Hepatocyte (in vitro differentiated cells): ENCODE results near the gene CREB5. TPM values are rescaled to one million over a fixed set of nuclear protein-coding genes. Genes with fewer than 3 reads are reported as not detected.

ENCODE experiments used
- DNase-seq: peaks from one replicate; pipeline ENCODE4 v3.0.0-alpha.2; 2016; ENCODE audit warnings: low spot score
- H2AFZ ChIP-seq: fragments of 200-600 bp; sonication (generic); 2 replicates; pipeline ENCODE4 v1.6.0; 2016; ENCODE audit warnings: antibody characterized with exemption, mild to moderate bottlenecking
- H3K27ac ChIP-seq: fragments of 200-600 bp; sonication (generic); 2 replicates; pipeline ENCODE4 v1.5.1; 2016; ENCODE audit warnings: mild to moderate bottlenecking
- H3K27me3 ChIP-seq: fragments of 200-600 bp; sonication (generic); 2 replicates; pipeline ENCODE4 v1.6.1; 2016
- H3K36me3 ChIP-seq: fragments of 200-600 bp; sonication (generic); replicated peaks from 2 replicates; pipeline ENCODE4 v1.5.1; 2016; ENCODE audit warnings: low read depth; ENCODE audit not compliant: insufficient read depth
- H3K4me1 ChIP-seq: fragments of 200-600 bp; sonication (generic); 2 replicates; pipeline ENCODE4 v1.5.1; 2016; ENCODE audit warnings: mild to moderate bottlenecking, moderate library complexity; ENCODE audit not compliant: insufficient read depth
- H3K4me2 ChIP-seq: fragments of 200-600 bp; sonication (generic); 2 replicates; pipeline ENCODE4 v1.6.0; 2016
- H3K4me3 ChIP-seq: fragments of 200-600 bp; sonication (generic); 2 replicates; pipeline ENCODE4 v1.5.1; 2016; ENCODE audit warnings: mild to moderate bottlenecking
- H3K79me2 ChIP-seq: fragments of 200-600 bp; sonication (generic); 2 replicates; pipeline ENCODE4 v1.6.0; 2017; ENCODE audit warnings: mild to moderate bottlenecking
- H3K9me2 ChIP-seq: fragments of 200-600 bp; sonication (generic); replicated peaks from 2 replicates; pipeline ENCODE4 v1.6.0; 2017; ENCODE audit warnings: mild to moderate bottlenecking; ENCODE audit not compliant: insufficient read depth
- H3K9me3 ChIP-seq: fragments of 200-600 bp; sonication (generic); 2 replicates; pipeline ENCODE4 v1.5.1; 2016; ENCODE audit warnings: low read depth, mild to moderate bottlenecking
- H4K20me1 ChIP-seq: fragments of 200-600 bp; sonication (generic); 2 replicates; pipeline ENCODE4 v1.6.0; 2016; ENCODE audit warnings: mild to moderate bottlenecking; ENCODE audit not compliant: insufficient read depth, poor library complexity, severe bottlenecking
- CTCF ChIP-seq: fragments of 200-600 bp; sonication (generic); IDR thresholded peaks from 2 replicates; pipeline ENCODE4 v1.5.1; 2016; ENCODE audit warnings: antibody characterized with exemption, mild to moderate bottlenecking; ENCODE audit not compliant: poor library complexity
- EZH2 ChIP-seq: fragments of 200-600 bp; sonication (generic); IDR thresholded peaks from 2 replicates; pipeline ENCODE4 v1.6.1; 2016; ENCODE audit warnings: antibody characterized with exemption, mild to moderate bottlenecking, borderline replicate concordance
- EZH2phosphoT487 ChIP-seq: fragments of 200-600 bp; sonication (generic); IDR thresholded peaks from one replicate; pipeline ENCODE4 v1.6.1; 2018; ENCODE audit warnings: antibody characterized with exemption, mild to moderate bottlenecking, low read depth, moderate library complexity; ENCODE audit not compliant: unreplicated experiment, severe bottlenecking
- WGBS: methylation state at CpG from one replicate; pipeline ENCODE4 v1.1.6; 2016; ENCODE audit warnings: low lambda C conversion rate; ENCODE audit errors: missing lambda C conversion rate; 5-methylcytosine and 5-hydroxymethylcytosine counted together
- polyA plus RNA-seq: library from polyadenylated mRNA; unstranded; fragments of >200 nt; fragmentation: Nextera tagmentation; extraction: Ambion mirVana; gene quantifications from 2 replicates; pipeline ENCODE4 v1.2.1, GENCODE V29; 2016
- total RNA-seq: library from RNA; depleted of rRNA; stranded (reverse); fragments of >200 nt; gene quantifications from 2 replicates; pipeline ENCODE4 v1.2.3, GENCODE V29; 2014

CREB5 gene
- total and polyA plus RNA-seq, 2 experiments from 2014 or later = 14.0 to 27.9 TPM

GRCh38 chr7:28771906-28772622, 359.7 kb downstream of the CREB5 start:
- H3K9me2 ChIP-seq = no peaks in the 10 kb centered on the region
- no peak overlapping the region for H3K27ac ChIP-seq
- no peaks in the 10 kb centered on the region for H3K36me3 ChIP-seq
- no peak overlapping the region for H2AFZ ChIP-seq
- no peaks in the 10 kb centered on the region for H3K9me3 ChIP-seq
- TF ChIP-seq EZH2phosphoT487 (no peak), EZH2 (no peak), CTCF (no peak)
- no peaks in the 10 kb centered on the region for H3K79me2 ChIP-seq
- no peak overlapping the region for H3K4me3 ChIP-seq
- H3K4me2 ChIP-seq = no peak overlapping the region
- H3K27me3 ChIP-seq = no peaks in the 10 kb centered on the region
- H4K20me1 ChIP-seq = no peaks in the 10 kb centered on the region
- 92% methylated on average over 14 of the region's 14 CpGs for WGBS
- DNase-seq = no peak
- no peaks in the 10 kb centered on the region for H3K4me1 ChIP-seq

GRCh38 chr7:28773423-28774145, 361.3 kb downstream of the CREB5 start:
- Histone ChIP-seq H3K4me3 (no peak overlapping the region), H3K79me2 (no peaks in the 10 kb centered on the region), H3K4me1 (no peaks in the 10 kb centered on the region), H3K9me3 (no peaks in the 10 kb centered on the region), H3K27ac (no peak overlapping the region), H4K20me1 (no peaks in the 10 kb centered on the region), H2AFZ (no peak overlapping the region), H3K9me2 (no peaks in the 10 kb centered on the region), H3K4me2 (no peak overlapping the region), H3K27me3 (no peaks in the 10 kb centered on the region), H3K36me3 (no peaks in the 10 kb centered on the region)
- DNase-seq = no peak
- TF ChIP-seq CTCF (no peak), EZH2phosphoT487 (no peak), EZH2 (no peak)
- 88% methylated on average over 6 of the region's 6 CpGs for WGBS

GRCh38 chr7:28774261-28774988, 362.1 kb downstream of the CREB5 start:
- H4K20me1 ChIP-seq = no peaks in the 10 kb centered on the region
- WGBS = 74% methylated on average over 4 of the region's 4 CpGs
- no peaks in the 10 kb centered on the region for H3K27me3 ChIP-seq
- H3K27ac ChIP-seq = no peak overlapping the region
- TF ChIP-seq EZH2phosphoT487 = no peak
- TF ChIP-seq CTCF = no peak
- TF ChIP-seq EZH2 = no peak
- no peaks in the 10 kb centered on the region for H3K9me3 ChIP-seq
- H3K79me2 ChIP-seq = no peaks in the 10 kb centered on the region
- no peaks in the 10 kb centered on the region for H3K4me1 ChIP-seq
- no peak for DNase-seq
- H3K4me2 ChIP-seq = no peak overlapping the region
- no peaks in the 10 kb centered on the region for H3K36me3 ChIP-seq
- no peak overlapping the region for H2AFZ ChIP-seq
- no peak overlapping the region for H3K4me3 ChIP-seq
- no peaks in the 10 kb centered on the region for H3K9me2 ChIP-seq
